Prostate gland (tissue), 2 donors: ENCODE measurements around the gene CSK. TPM values are rescaled to one million over a fixed set of nuclear protein-coding genes. Genes with fewer than 3 reads are reported as not detected.

Experiments used
- DNase-seq: peaks from one replicate; pipeline ENCODE4 v3.0.0-alpha.2; 2019; ENCODE audit warnings: low spot score
- H3K27ac ChIP-seq, 2 donors: fragments of 200-600 bp; sonication (generic); 2 replicates each; pipeline ENCODE4 v1.5.1; 2017 to 2019
- H3K27me3 ChIP-seq: fragments of 200-600 bp; sonication (generic); replicated peaks from 2 replicates; pipeline ENCODE4 v1.5.1; 2019; ENCODE audit not compliant: insufficient read depth
- H3K36me3 ChIP-seq, 2 donors: fragments of 200-600 bp; sonication (generic); 1 replicate in 1 of 2; 2 replicates in 1 of 2; pipeline versions ENCODE4 v1.5.1 to v1.8.1; 2017 to 2019
- H3K4me1 ChIP-seq: fragments of 200-600 bp; sonication (generic); replicated peaks from 2 replicates; pipeline ENCODE4 v1.5.1; 2019
- H3K4me3 ChIP-seq, 2 donors: fragments of 200-600 bp; sonication (generic); 2 replicates each; pipeline ENCODE4 v1.5.1; 2017 to 2019
- H3K9me3 ChIP-seq: fragments of 200-600 bp; sonication (generic); 2 replicates; pipeline ENCODE4 v1.5.1; 2017
- POLR2A ChIP-seq: fragments of 450-650 bp; IDR thresholded peaks from one replicate; pipeline ENCODE4 v1.6.1; 2016; ENCODE audit warnings: antibody characterized with exemption, mild to moderate bottlenecking
- POLR2AphosphoS5 ChIP-seq: sonication (generic); formaldehyde crosslinking; IDR thresholded peaks from one replicate; pipeline ENCODE4 v1.6.1; 2017; ENCODE audit warnings: antibody characterized with exemption
- WGBS: methylation state at CpG from one replicate; pipeline ENCODE4 v1.1.5; 2018; 5-methylcytosine and 5-hydroxymethylcytosine counted together
- intact Hi-C: fragments of 100-400 bp; cut with DNase I; formaldehyde crosslinking; loops from one replicate; pipeline ENCODE4 v1.14.2; 2022
- total RNA-seq, 2 donors: library from RNA; depleted of rRNA; stranded (reverse); fragments of >200 nt; gene quantifications; one replicate each; pipeline ENCODE4 v1.1.0, GENCODE V29; 2016
- TF ChIP-seq, protein P1 (sequence below), 4 experiments: fragments of 200-600 bp in 2 of 4; fragments of 450-650 bp in 2 of 4; sonication (generic) in 2 of 4; IDR thresholded peaks; 1 replicate in 3 of 4; 2 replicates in 1 of 4; pipeline ENCODE4 v1.5.1; 2016 to 2019; ENCODE audit warnings: antibody characterized with exemption in 4 of 4, mild to moderate bottlenecking in 2 of 4, moderate library complexity in 2 of 4

CSK gene
- total RNA-seq, 2 donors from 2014 or later = 45.3 to 57.0 TPM

DNA sequence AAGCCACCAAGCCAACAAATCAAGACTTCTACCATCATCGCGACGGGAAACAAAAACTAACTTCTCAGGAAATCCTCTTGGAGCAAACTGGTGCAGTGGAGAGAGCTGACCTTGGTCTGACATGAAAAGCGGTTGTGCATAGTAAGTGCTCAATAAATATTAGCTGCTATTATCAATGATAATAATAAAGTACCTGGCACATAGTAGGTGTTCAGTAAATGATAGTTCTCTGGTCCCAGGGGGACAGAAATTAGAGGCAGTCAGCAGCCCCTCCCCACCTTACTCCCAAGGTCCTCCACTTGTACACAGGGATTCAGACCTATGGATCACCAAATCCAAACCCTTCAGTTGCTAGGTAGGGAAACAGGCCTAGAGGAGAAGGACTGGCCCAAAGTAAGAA, 6.0 kb upstream of the CSK start:
- no peak for TF ChIP-seq POLR2A
- TF ChIP-seq POLR2AphosphoS5 = no peak
- TF ChIP-seq, protein P1, sequence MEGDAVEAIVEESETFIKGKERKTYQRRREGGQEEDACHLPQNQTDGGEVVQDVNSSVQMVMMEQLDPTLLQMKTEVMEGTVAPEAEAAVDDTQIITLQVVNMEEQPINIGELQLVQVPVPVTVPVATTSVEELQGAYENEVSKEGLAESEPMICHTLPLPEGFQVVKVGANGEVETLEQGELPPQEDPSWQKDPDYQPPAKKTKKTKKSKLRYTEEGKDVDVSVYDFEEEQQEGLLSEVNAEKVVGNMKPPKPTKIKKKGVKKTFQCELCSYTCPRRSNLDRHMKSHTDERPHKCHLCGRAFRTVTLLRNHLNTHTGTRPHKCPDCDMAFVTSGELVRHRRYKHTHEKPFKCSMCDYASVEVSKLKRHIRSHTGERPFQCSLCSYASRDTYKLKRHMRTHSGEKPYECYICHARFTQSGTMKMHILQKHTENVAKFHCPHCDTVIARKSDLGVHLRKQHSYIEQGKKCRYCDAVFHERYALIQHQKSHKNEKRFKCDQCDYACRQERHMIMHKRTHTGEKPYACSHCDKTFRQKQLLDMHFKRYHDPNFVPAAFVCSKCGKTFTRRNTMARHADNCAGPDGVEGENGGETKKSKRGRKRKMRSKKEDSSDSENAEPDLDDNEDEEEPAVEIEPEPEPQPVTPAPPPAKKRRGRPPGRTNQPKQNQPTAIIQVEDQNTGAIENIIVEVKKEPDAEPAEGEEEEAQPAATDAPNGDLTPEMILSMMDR (IDR thresholded peaks at IDR 0.05) = no peak
- WGBS = 86% methylated on average over 4 of the region's 4 CpGs
- H3K36me3 ChIP-seq = no peaks in the 10 kb centered on the region
- intact Hi-C loops = no loop called here
- H3K4me3 ChIP-seq = no peak overlapping the region
- no peaks in the 10 kb centered on the region for H3K4me1 ChIP-seq
- H3K9me3 ChIP-seq = no peaks in the 10 kb centered on the region
- no peak for DNase-seq
- no peak overlapping the region for H3K27ac ChIP-seq
- no peaks in the 10 kb centered on the region for H3K27me3 ChIP-seq

DNA sequence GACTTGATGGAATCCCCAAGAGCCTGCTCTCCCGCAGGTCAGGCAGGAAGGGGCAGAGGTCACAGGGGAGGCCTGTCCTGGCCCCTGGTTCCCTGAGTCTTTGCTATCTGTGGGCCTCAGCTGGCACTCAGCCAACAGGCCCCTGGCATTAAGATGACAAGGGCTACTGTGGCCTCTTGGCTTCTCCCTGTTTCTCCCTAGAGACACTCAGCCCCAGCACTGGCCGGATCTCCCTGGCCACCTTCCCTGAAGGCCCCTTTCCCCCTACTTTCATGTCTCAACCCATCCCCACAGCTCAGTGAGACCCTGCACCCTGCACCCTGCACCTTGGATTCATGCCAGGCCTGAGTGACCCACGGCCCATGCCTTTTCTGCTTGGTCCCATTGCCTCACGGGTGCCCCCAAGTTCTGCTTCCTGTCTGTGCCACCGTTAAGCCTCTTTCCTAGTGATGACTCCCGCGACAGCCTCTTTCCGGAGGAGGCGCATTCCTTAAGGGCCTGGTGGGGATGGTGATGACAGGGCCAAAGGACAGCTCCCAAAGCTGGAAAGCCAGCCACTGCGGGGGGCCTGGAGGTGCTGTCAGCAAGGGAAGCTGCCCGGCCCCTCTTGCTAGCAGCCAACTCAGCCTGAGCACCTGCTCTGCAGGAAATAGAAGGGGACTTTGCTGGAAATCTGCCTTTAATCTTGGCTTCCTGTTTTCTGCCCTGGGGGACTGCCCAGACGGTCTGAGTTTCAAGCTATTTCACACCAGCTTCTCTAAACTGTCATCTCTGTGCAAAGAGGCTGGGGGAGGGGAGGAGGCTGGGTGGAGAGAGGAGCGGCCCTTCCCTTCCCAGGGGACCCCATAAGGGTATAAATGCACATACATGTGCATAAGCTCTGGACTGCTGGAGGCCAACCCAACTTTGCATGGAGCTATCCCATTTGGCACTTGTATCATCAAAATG, 4.8 kb upstream of the CSK start:
- 48% methylated on average over 13 of the region's 13 CpGs for WGBS
- intact Hi-C loops = no loop called here
- H3K4me3 ChIP-seq = no peak overlapping the region

GRCh38 chr15:74777769-74778598, 3.9 kb upstream of the CSK start:
- intact Hi-C loops = no loop called here
- H3K27ac ChIP-seq = peak overlapping the region in 1 of 2 donors; percentile 14

More for the DNA sequence above, 4.8 kb upstream of the CSK start:
- H3K36me3 ChIP-seq = no peaks in the 10 kb centered on the region
- no peaks in the 10 kb centered on the region for H3K9me3 ChIP-seq
- TF ChIP-seq POLR2AphosphoS5 (no peak), POLR2A (no peak)
- TF ChIP-seq, protein P1 (IDR thresholded peaks at IDR 0.05) = no peak
- H3K27ac ChIP-seq = no peak overlapping the region
- DNase-seq = no peak
- H3K4me1 ChIP-seq = peaks cover 8% of the 10 kb centered on the region
- no peaks in the 10 kb centered on the region for H3K27me3 ChIP-seq

GRCh38 chr15:74778599-74778970, 3.3 kb upstream of the CSK start:
- H3K9me3 ChIP-seq = no peaks in the 10 kb centered on the region
- H3K36me3 ChIP-seq = no peaks in the 10 kb centered on the region
- H3K27me3 ChIP-seq = no peaks in the 10 kb centered on the region
- DNase-seq = no peak
- TF ChIP-seq, protein P1 (IDR thresholded peaks at IDR 0.05) = no peak
- TF ChIP-seq POLR2AphosphoS5 = no peak
- no peak for TF ChIP-seq POLR2A
- peak overlapping the region in 1 of 2 donors; percentile 14 for H3K27ac ChIP-seq
- no peak overlapping the region for H3K4me3 ChIP-seq
- intact Hi-C loops = no loop called here
- WGBS = 92% methylated on average over 5 of the region's 5 CpGs
- H3K4me1 ChIP-seq = peaks cover 14% of the 10 kb centered on the region

More at GRCh38 chr15:74777769-74778598, 3.9 kb upstream of the CSK start:
- Histone ChIP-seq H3K4me1 (peaks cover 8% of the 10 kb centered on the region), H3K27me3 (no peaks in the 10 kb centered on the region), H3K36me3 (no peaks in the 10 kb centered on the region), H3K9me3 (no peaks in the 10 kb centered on the region), H3K4me3 (no peak overlapping the region)
- 91% methylated on average over 6 of the region's 6 CpGs for WGBS
- DNase-seq = no peak
- TF ChIP-seq, protein P1 (IDR thresholded peaks at IDR 0.05) = no peak
- TF ChIP-seq POLR2AphosphoS5 = no peak
- no peak for TF ChIP-seq POLR2A
